GM19043 (cell line): Measurements from ENCODE around the gene GNAO1.

Experiments used
- ATAC-seq: cut with Tn5 transposase; IDR thresholded peaks from one replicate; pipeline ENCODE4 v1.9.1; 2021; ENCODE audit warnings: low read depth; ENCODE audit not compliant: unreplicated experiment

The GNAO1 gene

DNA sequence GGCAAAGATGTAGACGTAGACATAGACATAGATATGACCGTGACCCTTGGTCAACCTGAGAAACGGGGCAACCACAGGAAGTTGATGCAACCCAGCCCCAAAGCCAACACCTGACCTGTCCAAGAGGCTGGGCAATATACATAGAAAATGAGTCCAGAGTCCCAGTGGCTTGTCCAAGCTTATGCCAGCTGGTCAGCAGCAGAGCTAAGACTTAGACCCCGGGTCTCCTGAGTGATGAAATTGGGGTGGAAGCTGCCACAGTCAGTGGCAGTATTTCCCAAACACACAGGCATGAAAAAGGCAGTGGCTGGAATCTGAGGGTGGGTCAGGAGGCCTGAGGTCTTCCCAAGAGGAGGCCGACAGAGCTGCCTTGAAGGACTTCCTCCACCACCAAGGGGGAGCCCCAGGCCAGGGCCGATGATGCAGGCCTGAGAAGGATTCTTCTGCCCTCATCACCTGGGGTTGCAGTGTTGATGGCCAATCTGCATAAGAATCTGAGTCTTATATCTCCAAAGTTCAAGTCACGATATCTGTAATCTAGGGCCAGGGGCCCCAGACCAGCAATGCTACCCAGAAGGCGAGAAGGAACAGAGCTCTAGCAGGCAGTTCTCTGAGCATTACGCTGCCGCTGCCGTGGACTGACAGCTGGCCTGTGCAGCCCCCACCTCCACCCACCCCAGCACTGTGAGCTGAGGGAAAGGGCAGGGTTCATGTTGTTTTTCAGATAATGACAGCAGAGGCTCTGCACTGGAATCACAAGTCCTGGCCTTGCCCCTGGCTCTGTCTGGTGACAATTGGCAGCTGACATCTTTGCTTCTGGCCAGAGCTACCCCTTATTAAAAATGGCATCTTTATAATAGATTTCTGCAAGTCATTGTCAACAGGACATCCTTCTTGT, 72.7 kb downstream of the GNAO1 start:
- no peak for ATAC-seq

DNA sequence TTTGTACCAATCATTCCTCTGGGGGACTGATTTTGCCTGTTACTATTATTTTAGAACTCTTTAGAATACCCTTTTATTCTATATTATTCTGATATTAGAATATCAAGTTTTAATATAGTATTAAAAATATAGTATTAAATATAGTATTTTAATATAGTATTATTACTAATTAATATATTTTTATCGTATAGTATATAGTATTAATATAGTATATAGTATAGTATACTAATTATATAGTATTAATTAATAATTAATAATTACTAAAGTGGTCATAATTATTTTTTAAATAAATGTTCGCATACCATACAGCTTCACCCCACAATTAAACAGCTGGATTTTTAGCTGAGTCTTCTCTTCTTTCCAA, 73.3 kb downstream of the GNAO1 start:
- ATAC-seq, result no peak

DNA sequence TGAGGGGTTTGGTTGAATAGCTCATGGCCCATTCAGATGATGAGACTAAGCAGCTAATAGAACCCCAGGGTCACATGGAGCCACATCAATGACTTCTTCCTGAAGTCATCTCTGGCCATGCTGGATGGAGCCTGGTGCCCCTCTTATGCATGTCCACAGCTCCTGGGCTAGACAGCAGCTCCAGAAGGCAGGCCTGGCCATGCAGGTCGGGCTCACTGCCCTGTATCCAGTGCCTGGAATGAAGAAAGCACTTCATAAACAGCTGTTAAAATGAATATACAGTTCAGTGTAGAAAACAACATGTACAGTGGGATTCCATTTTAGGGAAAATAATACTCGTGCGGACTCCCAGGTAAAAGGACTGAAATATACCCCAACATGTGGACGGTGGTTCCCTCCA, 73.9 kb downstream of the GNAO1 start:
- ATAC-seq, result no peak

DNA sequence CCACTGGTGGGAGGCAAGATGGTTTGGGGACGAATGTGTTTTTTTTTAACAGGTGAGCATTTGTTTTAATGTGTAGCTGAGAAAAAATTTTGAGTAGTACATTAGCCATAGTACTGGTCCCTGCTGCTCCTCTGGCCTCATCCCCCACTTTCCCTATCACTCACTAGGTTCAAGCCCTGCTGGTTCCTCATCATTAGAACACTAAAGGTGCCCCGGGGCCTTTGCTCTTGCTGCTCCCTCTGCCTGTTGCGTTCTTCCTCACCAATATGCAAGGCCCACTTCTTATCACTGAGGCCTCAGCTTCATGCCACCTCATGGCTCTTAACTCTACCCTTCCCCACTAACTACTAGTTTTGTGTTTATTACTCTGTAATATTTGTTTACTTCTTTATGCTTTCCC, 74.5 kb downstream of the GNAO1 start:
- no peak for ATAC-seq

DNA sequence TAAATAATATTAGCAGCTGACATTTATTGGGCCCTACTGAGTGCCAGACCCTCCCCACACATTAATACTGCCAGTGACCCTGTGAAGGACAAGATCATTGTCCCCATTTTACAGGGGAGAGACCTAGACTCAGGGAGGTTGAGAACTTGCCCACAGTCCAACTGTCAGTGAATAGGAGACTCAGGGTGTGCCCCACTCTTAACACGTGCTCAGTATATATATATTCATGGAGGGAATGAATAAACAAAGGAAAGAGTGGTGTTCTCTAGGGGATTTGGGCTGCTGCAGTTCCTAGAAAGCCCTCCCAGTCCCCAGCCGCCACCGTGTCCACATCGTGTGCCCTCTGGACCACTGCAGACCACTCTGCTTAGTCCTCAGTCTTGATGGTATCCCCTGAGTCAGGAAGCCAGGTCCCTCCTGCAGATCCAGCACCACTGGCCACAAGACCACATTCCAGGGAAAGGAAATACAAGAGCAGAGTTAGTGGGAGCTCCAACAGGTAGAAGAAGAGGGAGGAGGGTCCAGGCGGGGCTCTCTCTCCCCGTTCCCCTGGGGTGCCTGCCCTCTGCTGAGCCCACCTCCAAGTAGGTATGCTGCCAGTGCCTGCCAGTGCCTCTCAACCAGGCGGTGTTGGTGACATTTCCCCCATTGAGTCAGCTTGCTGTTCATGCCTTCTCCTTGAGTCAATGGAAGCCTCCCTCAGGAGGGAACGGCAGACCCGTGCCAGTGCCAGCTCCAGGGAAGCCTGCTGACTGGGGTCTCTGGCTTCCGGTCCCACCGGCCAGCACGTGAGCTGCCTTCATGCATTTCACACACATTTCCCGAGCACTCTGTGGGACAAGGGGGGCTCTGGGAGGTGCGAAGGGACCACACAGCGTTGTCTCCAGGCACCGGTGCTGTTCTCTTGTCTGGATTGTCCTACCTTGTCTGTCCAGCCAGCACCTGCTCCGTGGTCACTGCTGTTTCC, 75.6 kb downstream of the GNAO1 start:
- ATAC-seq, result no peak

DNA sequence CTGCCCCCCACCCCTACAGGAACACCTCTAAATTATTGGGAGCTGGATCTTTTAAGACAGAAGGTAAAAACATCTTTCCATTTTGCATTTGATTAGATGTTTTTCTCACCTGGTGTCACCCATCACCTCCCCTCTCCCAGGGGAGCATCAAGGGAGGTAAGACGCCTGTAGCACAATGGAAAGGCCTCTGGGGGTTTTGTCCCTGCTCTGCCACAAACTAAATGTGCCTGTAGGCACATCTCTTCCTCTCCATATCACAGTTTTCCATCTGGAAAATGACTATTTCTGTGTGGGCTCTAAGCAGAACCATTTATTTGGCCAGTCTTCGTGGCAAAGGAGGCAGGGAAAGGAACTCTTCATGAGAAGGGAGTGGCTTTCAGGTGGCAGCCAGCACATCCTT, 76.6 kb downstream of the GNAO1 start:
- ATAC-seq, result no peak

DNA sequence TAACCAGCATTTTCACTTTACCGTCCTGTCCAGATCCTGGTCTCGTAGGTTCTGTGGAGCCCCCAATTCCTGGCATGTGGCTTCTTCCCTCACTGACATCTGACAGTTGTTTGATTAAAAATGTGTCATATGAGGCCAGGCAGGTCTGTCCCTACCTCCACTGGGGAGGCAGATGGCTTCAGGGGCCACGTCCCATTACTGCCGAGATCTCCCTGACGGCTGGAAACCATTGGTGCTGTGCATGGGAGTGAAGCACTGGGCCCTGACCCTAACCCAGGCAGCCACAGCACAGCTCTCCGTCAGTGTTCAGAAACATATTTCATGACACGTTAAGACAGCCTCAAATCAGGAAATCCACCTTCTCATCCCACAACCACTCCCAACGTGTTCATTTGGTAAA, 77.5 kb downstream of the GNAO1 start:
- no peak for ATAC-seq

DNA sequence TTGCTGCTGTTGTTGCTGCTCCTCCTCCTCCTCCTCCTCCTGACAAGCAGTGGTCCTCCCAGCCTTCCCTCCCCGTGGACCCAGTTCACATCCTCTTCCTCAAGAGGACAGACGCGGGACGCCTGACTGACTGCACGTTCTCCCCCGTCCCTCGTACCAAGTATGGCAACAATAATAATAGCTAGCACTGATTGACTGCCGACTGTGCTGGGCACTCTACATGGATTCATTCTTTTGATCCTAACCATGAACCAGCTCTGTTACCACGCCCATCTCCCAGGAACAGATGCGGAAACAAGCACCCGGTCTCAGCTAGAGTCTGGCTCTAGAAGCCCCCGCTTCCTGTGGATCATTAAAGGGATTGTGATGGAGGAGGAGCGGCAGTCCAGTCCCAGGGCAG, 78.0 kb downstream of the GNAO1 start:
- ATAC-seq, result no peak

DNA sequence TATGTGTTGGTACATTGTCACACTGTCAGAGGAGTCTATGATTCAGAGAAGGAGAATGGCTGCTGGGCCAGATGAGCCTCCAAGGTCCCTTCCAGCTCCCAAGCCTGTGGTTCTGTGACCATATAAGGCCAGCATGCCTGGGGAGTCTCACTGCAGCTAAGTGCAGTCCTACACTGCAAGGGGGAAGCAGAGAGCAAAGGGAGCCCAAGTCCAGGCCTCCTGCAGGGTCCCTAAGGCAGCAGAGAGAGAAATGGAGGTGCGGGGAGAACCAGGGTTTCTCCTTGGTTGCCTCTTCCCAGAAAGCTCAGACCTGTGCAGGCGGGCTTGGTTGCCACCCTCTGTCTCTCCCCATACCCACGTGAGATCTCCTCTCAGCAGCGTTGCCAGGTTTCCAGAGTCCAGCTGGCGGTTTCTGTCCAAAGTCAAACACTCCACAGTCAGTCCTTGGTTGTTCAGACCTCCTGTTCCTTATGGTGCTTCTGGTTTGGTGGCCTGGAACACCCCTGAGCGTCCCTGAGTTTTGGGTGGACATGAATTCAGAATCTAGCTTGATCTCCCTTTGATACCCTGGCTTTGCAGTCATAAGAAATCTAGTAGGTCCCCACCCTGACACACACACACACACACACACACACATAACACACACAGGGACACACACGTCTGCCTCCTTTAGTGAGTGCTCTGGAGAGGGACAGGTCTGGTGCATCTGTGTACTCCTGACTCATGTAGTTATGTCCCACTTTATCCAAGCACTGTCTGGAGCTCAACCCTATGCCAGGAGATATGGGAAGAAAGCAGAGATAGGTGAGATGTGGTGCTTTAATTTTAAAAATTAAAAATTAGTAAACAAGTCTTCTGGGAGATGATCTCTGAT, 78.8 kb downstream of the GNAO1 start:
- ATAC-seq, result no peak

DNA sequence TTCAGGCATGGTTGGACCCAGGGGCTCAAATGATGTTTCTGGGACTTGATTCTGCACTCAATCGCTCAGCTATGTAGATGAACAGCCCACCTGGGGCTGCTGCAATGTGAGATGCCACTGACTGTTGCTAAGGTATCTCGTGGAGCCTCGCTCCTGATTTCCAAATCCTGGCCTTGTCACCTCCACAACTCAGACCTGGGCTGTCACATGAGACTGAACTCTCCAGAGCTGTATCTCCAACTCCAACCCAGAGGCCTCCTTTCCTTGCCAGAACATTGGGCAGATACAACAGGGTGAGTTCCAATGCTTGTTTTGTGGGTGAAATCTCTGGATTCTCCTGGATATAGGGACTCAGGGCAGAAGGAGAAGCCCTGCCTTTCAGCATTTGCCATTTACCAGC, 79.5 kb downstream of the GNAO1 start:
- ATAC-seq, result no peak

DNA sequence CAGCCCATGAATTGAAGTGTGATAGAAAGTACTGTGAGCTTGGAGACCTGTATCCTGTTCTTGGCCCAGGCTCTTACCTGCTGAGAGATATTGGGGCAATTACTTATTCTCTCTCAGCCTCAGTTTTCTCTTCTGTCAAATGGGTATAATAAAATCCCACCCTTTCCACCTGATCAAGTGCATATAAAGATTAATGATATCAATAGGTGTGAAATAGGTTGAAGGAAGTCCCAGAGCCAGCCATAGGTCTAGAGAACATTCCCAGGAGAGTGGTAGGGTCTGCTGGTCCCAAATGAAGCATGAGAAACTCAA, 81.2 kb downstream of the GNAO1 start:
- no peak for ATAC-seq

DNA sequence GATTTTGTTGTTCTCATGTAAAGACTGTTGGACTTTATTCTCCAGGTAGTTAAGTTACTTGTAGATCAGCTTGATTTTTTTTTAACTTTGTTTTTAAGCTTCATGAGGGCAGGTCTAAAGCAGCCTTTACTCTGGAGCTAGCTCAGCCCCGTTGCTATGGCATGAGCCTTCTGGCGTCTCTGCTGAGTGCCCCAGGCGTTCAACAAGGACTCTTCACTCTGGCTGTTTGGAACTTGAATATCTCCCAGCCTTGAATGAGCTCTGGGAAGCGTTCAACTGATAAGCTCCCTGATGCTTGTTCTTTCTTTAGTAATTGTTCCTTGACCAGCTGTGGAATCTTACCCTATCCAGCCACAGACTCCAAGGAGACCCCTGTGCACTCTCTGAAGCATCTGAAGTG, 82.3 kb downstream of the GNAO1 start:
- no peak for ATAC-seq

DNA sequence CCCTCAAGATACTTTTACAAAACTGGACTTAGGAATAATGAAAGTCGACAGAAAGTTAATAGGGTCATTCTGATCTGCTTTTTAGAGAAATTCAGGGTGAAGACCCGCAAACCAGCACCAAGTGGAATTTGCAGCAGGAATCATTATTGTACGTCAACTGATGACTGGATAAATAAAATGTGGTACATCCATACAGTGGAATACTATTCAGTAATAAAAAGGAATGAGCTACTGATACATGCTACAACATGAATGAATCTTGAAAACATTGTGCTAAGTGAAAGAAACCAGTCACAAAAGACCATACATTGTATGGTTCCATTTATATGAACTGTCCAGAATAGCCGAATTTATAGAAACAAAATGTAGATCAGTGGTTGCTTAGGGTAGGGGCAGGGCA, 83.1 kb downstream of the GNAO1 start:
- no peak for ATAC-seq

DNA sequence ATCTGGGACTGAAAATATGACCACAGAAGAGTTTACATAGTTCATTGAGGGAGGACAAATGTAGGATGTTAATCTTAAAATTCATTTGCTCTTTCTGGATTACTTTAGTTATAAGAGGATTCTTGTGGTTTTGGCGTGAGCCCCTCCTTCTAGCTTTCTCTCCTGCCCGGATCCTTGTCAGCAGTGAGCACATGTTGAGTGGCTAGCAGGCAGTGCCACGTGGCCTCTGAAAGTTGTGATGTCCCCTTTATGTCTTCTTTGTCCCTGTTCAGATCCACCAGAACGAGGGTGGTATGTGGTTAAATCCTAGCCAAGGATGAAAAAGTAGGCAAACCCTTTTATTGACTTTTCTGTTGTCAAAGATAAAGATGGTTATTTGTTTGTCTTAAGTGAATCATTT, 83.8 kb downstream of the GNAO1 start:
- no peak for ATAC-seq

DNA sequence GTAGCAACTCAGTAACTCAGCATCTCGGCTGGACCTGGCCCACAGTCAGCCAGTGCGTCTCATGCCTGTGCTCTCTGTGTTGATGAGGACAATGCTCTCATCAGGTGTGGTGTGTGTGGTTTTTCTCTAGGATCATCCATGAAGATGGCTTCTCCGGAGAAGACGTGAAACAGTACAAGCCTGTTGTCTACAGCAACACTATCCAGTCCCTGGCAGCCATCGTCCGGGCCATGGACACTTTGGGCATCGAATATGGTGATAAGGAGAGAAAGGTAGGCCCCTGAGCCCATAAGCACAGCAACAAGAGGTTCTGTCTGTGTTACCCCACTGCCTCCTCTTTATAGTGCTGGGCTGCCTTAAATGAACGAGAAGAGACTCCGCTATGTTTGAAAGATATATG, 84.5 kb downstream of the GNAO1 start:
- no peak for ATAC-seq

DNA sequence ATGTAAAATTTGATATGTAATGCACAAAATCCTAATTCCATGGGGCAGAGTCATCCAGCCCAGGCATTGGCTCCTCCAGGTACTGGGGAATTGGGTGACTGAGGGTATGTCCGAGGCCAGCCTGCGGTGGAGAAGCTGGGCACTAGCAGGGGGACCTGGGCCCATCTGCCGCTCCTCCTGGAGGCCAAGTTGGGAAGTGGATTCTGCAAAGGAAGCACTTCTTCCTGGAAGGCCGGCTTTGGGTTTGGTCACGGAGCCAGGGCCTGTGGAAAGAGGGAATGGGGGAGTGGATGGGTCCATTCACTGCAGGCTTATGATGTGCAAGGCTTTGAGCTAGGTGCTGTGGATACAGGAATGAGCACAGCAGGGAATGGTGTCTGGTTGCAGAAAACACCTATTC, 85.8 kb downstream of the GNAO1 start:
- no peak for ATAC-seq

DNA sequence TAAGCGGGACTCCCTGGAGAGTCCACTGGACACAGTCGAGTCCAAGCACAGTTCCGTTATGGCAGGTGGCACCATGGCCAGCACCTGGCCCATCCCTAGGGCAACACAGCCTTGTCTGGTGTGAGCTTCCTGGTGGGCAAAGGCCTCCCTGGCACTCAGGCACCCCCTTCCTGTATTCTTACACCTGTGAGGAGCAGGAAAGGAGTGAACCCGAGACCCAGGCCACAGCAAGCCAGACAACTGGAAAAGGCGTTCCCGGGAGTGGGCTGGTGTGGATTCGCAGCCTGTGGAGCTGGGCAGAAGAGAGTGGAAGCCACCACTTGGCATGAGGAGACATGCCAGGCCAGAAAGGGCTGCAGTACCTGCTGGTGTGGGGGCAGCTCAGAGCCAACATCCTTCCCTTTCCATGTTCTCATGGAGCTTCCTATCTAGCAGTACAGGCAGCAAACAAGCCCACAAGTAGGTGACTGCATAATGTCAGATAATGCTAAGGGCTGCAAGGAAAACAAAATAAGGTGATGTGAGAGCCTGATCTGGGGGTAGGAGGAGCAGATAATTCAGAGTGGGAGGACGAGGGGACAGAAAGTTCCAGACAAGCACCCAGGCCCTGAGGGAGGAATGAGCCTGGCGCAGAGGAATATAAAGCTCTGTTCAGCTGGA, 87.0 kb downstream of the GNAO1 start:
- no peak for ATAC-seq

DNA sequence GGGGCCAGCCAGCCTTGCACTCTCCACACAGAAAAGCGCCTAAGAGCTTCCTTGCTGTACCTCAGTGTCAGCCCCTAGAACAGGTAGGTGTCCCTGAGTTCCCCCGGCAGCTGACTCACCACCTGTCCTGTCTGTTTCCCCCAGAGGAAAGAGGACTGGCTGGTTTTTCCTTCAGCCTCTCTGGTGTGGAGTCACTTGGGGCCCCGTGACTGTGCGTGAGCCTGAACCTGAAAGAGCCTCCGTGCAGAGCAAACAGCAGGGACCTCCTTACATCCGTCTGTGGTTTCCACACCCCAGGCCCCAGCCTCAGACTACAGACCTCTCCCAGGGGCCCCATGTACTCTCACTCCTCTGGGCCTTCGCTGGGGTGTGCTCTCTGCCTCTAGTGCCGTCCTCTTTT, 87.8 kb downstream of the GNAO1 start:
- no peak for ATAC-seq

DNA sequence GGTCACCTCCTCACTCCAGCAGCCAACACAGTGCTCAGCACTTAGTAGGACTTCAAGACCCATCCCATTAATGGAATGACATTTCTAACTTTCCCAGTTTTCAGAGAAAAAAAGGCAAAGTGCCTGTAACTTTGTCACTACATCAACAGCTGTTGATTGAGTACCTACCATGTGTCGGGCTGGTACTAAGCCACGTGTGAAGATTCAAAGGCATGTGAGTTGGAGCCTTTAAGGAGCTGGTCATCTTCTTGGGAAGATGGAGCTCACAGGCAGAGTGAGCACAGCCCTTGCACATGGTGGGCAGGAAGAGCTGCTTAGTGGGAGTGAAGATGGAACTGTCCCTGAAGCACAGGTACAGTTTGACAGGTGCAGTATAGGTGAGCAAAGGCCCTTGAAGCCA, 88.6 kb downstream of the GNAO1 start:
- no peak for ATAC-seq

DNA sequence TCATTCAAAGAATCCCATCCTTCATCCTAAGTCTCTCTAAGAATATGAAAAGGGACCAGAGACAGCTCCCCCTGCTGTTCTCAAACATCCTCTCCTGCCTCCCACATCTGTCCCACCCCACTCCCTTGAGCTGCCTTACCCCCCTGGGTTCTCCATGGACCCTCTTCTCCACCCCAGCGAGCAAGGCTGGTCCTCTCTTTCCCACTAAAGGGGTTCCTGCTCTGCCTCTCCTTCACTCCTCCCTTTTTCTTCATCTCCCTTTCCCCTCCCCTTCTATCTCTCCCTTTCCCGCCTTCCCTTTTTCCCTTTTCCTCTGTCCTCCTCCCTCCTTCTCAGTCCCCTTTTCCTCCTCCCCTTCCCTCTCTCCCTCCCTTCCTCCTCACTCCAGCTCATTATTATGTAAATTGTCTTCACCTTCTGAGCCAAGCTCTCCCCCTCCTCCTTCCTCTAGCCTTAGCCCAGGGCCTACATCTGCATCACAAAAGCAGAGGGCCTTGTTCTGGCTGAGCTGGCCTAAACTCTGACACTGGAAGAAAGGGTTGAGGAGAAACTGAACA, 90.0 kb downstream of the GNAO1 start:
- no peak for ATAC-seq
